Stimulated activated naive CD8-positive, alpha-beta T cell treated with anti-CD3 and anti-CD28 coated beads, Interleukin-15, amount 100 ng/mL, for 72 hours (primary cell): ENCODE results near the gene RXFP1.
"Not testable (repeated sequence)": the region's sequence is repeated elsewhere in the genome, so short reads cannot be mapped to it uniquely, and the experiment has no call there.

Source experiments
- ATAC-seq: fragments of 150-1000 bp; cut with Tn5 transposase; 2 replicates; pipeline ENCODE4 v1.10.0; 2021; ENCODE audit warnings: mild to moderate bottlenecking, moderate library complexity
- DNase-seq, 2 donors: peaks; one replicate each; pipeline ENCODE4 v3.0.0; 2021 to 2022
- H3K27ac Mint-ChIP-seq, 2 donors: one replicate each; pipeline ENCODE4 v1.8.0; 2022; ENCODE audit warnings: mild to moderate bottlenecking in 2 of 2, mixed read lengths in 2 of 2, moderate library complexity in 2 of 2
- H3K27me3 Mint-ChIP-seq: one replicate; pipeline ENCODE4 v1.8.0; 2022; ENCODE audit warnings: mixed read lengths
- H3K4me1 Mint-ChIP-seq: one replicate; pipeline ENCODE4 v1.8.0; 2022; ENCODE audit warnings: mild to moderate bottlenecking, mixed read lengths
- H3K4me3 Mint-ChIP-seq, 2 donors: one replicate each; pipeline ENCODE4 v1.8.0; 2022; ENCODE audit warnings: mild to moderate bottlenecking in 2 of 2, mixed read lengths in 2 of 2, moderate library complexity in 1 of 2
- H3K9me3 Mint-ChIP-seq, 2 donors: one replicate each; pipeline ENCODE4 v1.8.0; 2022; ENCODE audit warnings: mixed read lengths in 2 of 2

Gene RXFP1

GRCh38 chr4:158624889-158625478 lies 103.3 kb downstream of the RXFP1 start:
- H3K4me1 Mint-ChIP-seq, result no peaks in the 10 kb centered on the region
- ATAC-seq (no peak), DNase-seq (peak in 1 of 2 donors; percentile 2)
- no peak overlapping the region for H3K27ac Mint-ChIP-seq
- no peaks in the 10 kb centered on the region for H3K9me3 Mint-ChIP-seq
- no peaks in the 10 kb centered on the region for H3K27me3 Mint-ChIP-seq
- H3K4me3 Mint-ChIP-seq, result no peak overlapping the region

- H3K9me3 Mint-ChIP-seq, result no peaks in the 10 kb centered on the region
- no peak for ATAC-seq
- H3K27ac Mint-ChIP-seq, result no peak overlapping the region
- H3K4me3 Mint-ChIP-seq, result no peak overlapping the region
- H3K4me1 Mint-ChIP-seq, result no peaks in the 10 kb centered on the region
- DNase-seq, result no peak
- H3K27me3 Mint-ChIP-seq, result no peaks in the 10 kb centered on the region
Observed at GRCh38 chr4:158625544-158625943, 103.9 kb downstream of the RXFP1 start.

- Mint-ChIP-seq H3K9me3 (no peaks in the 10 kb centered on the region), H3K27me3 (peaks cover 7% of the 10 kb centered on the region), H3K4me1 (no peaks in the 10 kb centered on the region), H3K27ac (no peak overlapping the region), H3K4me3 (no peak overlapping the region)
- no peak for ATAC-seq
- DNase-seq, result no peak
Observed at GRCh38 chr4:158630893-158631292, 109.2 kb downstream of the RXFP1 start.

GRCh38 chr4:158636619-158637018 lies 114.9 kb downstream of the RXFP1 start:
- Mint-ChIP-seq H3K4me3 (no peak overlapping the region), H3K27me3 (peaks cover 21% of the 10 kb centered on the region), H3K27ac (no peak overlapping the region), H3K9me3 (no peaks in the 10 kb centered on the region), H3K4me1 (no peaks in the 10 kb centered on the region)
- no peak for ATAC-seq
- no peak for DNase-seq

- DNase-seq (no peak), ATAC-seq (no peak)
- Mint-ChIP-seq H3K9me3 (no peaks in the 10 kb centered on the region), H3K4me1 (no peaks in the 10 kb centered on the region), H3K4me3 (no peak overlapping the region), H3K27me3 (peaks cover 12% of the 10 kb centered on the region), H3K27ac (no peak overlapping the region)
Observed at GRCh38 chr4:158644356-158644755, 122.7 kb downstream of the RXFP1 start.

- H3K4me3 Mint-ChIP-seq, result no peak overlapping the region
- DNase-seq (no peak), ATAC-seq (no peak)
- H3K27ac Mint-ChIP-seq, result no peak overlapping the region
- peaks cover 12% of the 10 kb centered on the region for H3K27me3 Mint-ChIP-seq
- no peaks in the 10 kb centered on the region for H3K4me1 Mint-ChIP-seq
- H3K9me3 Mint-ChIP-seq, result no peaks in the 10 kb centered on the region
Observed at GRCh38 chr4:158644760-158645159, 123.1 kb downstream of the RXFP1 start.

GRCh38 chr4:158649111-158649680 lies 127.5 kb downstream of the RXFP1 start:
- H3K27ac Mint-ChIP-seq, result no peak overlapping the region
- H3K27me3 Mint-ChIP-seq, result no peaks in the 10 kb centered on the region
- H3K4me1 Mint-ChIP-seq, result no peaks in the 10 kb centered on the region
- H3K9me3 Mint-ChIP-seq, result no peaks in the 10 kb centered on the region
- ATAC-seq (no peak), DNase-seq (no peak)
- no peak overlapping the region for H3K4me3 Mint-ChIP-seq

- peak overlapping the region in 1 of 2 donors; percentile 85 for H3K27ac Mint-ChIP-seq
- ATAC-seq, result no peak
- no peaks in the 10 kb centered on the region for H3K4me1 Mint-ChIP-seq
- no peak for DNase-seq
- no peaks in the 10 kb centered on the region for H3K27me3 Mint-ChIP-seq
- H3K4me3 Mint-ChIP-seq, result peak overlapping the region in 1 of 2 donors; percentile 37
- H3K9me3 Mint-ChIP-seq, result no peaks in the 10 kb centered on the region
Observed at GRCh38 chr4:158652920-158653319, 131.2 kb downstream of the RXFP1 start.

- Mint-ChIP-seq H3K4me1 (no peaks in the 10 kb centered on the region), H3K9me3 (no peaks in the 10 kb centered on the region), H3K27me3 (peaks cover 19% of the 10 kb centered on the region), H3K27ac (no peak overlapping the region), H3K4me3 (no peak overlapping the region)
- ATAC-seq (no peak), DNase-seq (no peak)
Observed at GRCh38 chr4:158656439-158656838, 134.8 kb downstream of the RXFP1 start.

GRCh38 chr4:158657291-158657690 lies 135.6 kb downstream of the RXFP1 start:
- no peaks in the 10 kb centered on the region for H3K4me1 Mint-ChIP-seq
- H3K9me3 Mint-ChIP-seq, result no peaks in the 10 kb centered on the region
- no peak overlapping the region for H3K4me3 Mint-ChIP-seq
- peaks cover 19% of the 10 kb centered on the region for H3K27me3 Mint-ChIP-seq
- H3K27ac Mint-ChIP-seq, result no peak overlapping the region
- DNase-seq, result no peak
- ATAC-seq, result no peak

GRCh38 chr4:158663255-158663654 lies 141.6 kb downstream of the RXFP1 start:
- not testable (repeated sequence) for ATAC-seq, H3K9me3 Mint-ChIP-seq
- peak overlapping the region in 1 of 2 donors; percentile 51 for H3K27ac Mint-ChIP-seq

GRCh38 chr4:158663707-158664625 lies 142.3 kb downstream of the RXFP1 start:
- not testable (repeated sequence) for ATAC-seq, H3K4me1 Mint-ChIP-seq, H3K4me3 Mint-ChIP-seq, DNase-seq, H3K27ac Mint-ChIP-seq, H3K9me3 Mint-ChIP-seq
- peaks cover 13% of the 10 kb centered on the region for H3K27me3 Mint-ChIP-seq

More at GRCh38 chr4:158663255-158663654, 141.6 kb downstream of the RXFP1 start:
- Mint-ChIP-seq H3K4me3 (peak overlapping the region; percentile 5 to 48), H3K27me3 (peaks cover 19% of the 10 kb centered on the region)
- not testable (repeated sequence) for H3K4me1 Mint-ChIP-seq, DNase-seq

GRCh38 chr4:158664806-158665205 lies 143.1 kb downstream of the RXFP1 start:
- ATAC-seq (peak; percentile 33), DNase-seq (no peak)
- H3K27me3 Mint-ChIP-seq, result peaks cover 5% of the 10 kb centered on the region
- no peak overlapping the region for H3K4me3 Mint-ChIP-seq
- H3K4me1 Mint-ChIP-seq, result peaks cover 8% of the 10 kb centered on the region
- no peak overlapping the region for H3K27ac Mint-ChIP-seq
- no peaks in the 10 kb centered on the region for H3K9me3 Mint-ChIP-seq

- peaks cover 19% of the 10 kb centered on the region for H3K4me1 Mint-ChIP-seq
- no peak overlapping the region for H3K4me3 Mint-ChIP-seq
- no peaks in the 10 kb centered on the region for H3K9me3 Mint-ChIP-seq
Observed at GRCh38 chr4:158666892-158667291, 145.2 kb downstream of the RXFP1 start.

GRCh38 chr4:158667651-158668198 lies 146.0 kb downstream of the RXFP1 start:
- peak in 1 of 2 donors; percentile 24 for DNase-seq
- H3K27me3 Mint-ChIP-seq, result no peaks in the 10 kb centered on the region

More at GRCh38 chr4:158666892-158667291, 145.2 kb downstream of the RXFP1 start:
- Mint-ChIP-seq H3K27me3 (no peaks in the 10 kb centered on the region), H3K27ac (no peak overlapping the region)
- DNase-seq, result no peak
- ATAC-seq, result no peak

GRCh38 chr4:158669310-158669709 lies 147.6 kb downstream of the RXFP1 start:
- Mint-ChIP-seq H3K4me1 (peaks cover 19% of the 10 kb centered on the region), H3K27me3 (no peaks in the 10 kb centered on the region), H3K9me3 (no peaks in the 10 kb centered on the region), H3K27ac (no peak overlapping the region), H3K4me3 (peak overlapping the region in 1 of 2 donors; percentile 26)
- no peak for DNase-seq
- ATAC-seq, result no peak

More at GRCh38 chr4:158667651-158668198, 146.0 kb downstream of the RXFP1 start:
- Mint-ChIP-seq H3K9me3 (no peaks in the 10 kb centered on the region), H3K4me1 (peaks cover 23% of the 10 kb centered on the region), H3K27ac (no peak overlapping the region), H3K4me3 (no peak overlapping the region)
- ATAC-seq, result no peak
